ENCODE data around the gene PRKCD.

The PRKCD gene

DNA sequence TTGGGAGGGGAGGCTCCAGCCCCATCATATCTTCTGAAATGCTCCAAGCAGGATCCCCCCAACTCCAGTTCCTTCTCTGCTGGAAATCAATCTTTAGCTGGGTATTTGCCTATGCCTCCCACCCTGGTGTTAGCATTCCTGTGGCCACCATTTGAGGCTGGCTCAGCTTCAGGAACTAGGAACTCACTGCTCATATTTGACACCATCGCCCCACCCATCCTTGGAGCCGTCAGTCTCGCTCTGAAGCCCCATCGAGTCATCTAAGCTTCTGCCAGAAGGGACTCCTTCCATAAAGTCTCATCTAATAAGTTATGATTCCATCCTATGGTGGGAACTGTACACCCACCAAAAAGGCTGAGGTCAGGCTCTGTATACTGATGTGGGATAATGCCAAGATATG is 26.4 kb downstream of the PRKCD start:
- TF ChIP-seq, protein P1, sequence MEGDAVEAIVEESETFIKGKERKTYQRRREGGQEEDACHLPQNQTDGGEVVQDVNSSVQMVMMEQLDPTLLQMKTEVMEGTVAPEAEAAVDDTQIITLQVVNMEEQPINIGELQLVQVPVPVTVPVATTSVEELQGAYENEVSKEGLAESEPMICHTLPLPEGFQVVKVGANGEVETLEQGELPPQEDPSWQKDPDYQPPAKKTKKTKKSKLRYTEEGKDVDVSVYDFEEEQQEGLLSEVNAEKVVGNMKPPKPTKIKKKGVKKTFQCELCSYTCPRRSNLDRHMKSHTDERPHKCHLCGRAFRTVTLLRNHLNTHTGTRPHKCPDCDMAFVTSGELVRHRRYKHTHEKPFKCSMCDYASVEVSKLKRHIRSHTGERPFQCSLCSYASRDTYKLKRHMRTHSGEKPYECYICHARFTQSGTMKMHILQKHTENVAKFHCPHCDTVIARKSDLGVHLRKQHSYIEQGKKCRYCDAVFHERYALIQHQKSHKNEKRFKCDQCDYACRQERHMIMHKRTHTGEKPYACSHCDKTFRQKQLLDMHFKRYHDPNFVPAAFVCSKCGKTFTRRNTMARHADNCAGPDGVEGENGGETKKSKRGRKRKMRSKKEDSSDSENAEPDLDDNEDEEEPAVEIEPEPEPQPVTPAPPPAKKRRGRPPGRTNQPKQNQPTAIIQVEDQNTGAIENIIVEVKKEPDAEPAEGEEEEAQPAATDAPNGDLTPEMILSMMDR (IDR thresholded peaks at IDR 0.05; ENCODE audit: low read depth, low read length) = no peak
- no peak overlapping the region for H3K4me3 ChIP-seq (ENCODE audit: low read depth, low read length)

DNA sequence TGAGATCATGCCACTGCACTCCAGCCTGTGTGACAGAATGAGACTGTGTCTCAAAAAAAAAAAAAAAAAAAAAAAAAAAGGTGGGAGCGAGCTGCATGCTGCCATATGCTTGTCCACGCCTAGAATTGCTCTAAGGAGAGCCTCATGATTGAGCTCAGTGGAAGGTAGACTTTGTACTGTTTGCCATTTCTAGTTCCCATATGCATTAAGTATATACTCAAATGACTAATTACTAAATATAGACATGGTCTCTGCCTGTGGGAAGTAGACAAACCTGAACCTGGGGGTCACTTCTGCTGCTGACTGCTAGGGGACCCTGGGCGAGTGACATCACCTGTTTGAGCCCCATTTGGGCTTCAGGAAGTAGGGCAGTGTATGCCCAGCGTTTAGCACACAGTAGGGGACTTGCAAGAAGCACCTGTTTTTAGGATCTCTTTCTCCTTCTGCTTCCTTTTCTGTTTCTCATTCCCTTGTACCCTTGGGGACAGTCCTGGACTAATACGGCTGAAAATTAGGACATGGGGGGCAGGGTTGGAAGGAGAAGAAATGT is 27.2 kb downstream of the PRKCD start:
- TF ChIP-seq, protein P1 (IDR thresholded peaks at IDR 0.05; ENCODE audit: low read depth, low read length) = no peak

DNA sequence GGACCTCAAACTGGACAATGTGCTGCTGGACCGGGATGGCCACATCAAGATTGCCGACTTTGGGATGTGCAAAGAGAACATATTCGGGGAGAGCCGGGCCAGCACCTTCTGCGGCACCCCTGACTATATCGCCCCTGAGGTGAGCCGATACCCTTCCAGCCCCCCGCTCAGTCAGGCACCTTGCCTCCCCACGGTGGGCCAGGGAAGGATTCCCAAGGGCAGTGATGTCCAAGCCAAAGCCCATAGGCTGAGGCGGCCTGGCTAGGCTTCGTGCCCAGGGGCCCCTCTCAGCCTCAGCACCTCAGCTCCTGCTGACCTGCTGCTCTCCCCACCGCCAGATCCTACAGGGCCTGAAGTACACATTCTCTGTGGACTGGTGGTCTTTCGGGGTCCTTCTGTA is 27.7 kb downstream of the PRKCD start:
- no peak overlapping the region for H3K4me3 ChIP-seq (ENCODE audit: low read depth, low read length)
- TF ChIP-seq, protein P1 (IDR thresholded peaks at IDR 0.05; ENCODE audit: low read depth, low read length) = no peak

More for the DNA sequence above, 27.2 kb downstream of the PRKCD start:
- no peak overlapping the region for H3K4me3 ChIP-seq (ENCODE audit: low read depth, low read length)

DNA sequence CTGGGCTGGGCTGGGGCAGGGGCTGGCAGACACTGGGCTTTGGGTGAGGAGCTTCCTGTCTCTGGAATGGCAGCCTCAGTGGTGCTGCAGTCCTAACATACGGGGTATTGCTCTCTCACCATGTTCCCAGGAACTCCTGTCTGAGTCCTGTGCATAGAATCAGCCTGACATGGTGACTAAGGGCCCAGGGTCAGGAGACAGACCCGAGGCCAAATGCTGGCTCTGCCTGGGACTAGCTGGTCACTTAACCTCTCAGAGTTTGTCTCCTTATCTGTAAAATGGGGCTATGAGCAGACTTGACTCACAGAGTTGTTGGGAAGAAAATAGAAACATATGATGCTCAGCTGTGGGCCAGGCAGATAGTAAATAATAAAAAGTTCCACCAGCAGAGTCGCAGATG is 28.3 kb downstream of the PRKCD start:
- TF ChIP-seq, protein P1 (IDR thresholded peaks at IDR 0.05; ENCODE audit: low read depth, low read length) = no peak
- no peak overlapping the region for H3K4me3 ChIP-seq (ENCODE audit: low read depth, low read length)

DNA sequence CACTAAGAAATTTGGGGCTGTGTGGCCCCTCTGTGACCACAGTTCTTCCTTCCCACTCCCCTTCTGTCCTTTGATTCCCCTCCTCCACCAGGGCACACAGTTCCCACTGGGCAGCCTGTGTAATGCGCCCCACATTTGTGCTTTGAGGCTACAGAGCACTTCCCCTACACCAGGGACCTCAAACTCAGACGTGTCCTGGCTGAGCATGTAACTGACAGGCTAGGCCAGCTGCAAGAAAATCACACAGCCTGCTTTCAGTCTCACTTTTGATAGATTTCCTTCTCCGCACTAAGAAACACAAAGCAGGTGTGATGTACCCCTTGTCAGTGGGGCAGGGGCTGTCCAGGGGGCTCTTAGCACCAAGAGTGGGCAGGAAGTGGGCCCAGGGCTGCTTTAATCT is 29.6 kb downstream of the PRKCD start:
- H3K4me3 ChIP-seq (ENCODE audit: low read depth, low read length) = no peak overlapping the region
- TF ChIP-seq, protein P1 (IDR thresholded peaks at IDR 0.05; ENCODE audit: low read depth, low read length) = no peak

DNA sequence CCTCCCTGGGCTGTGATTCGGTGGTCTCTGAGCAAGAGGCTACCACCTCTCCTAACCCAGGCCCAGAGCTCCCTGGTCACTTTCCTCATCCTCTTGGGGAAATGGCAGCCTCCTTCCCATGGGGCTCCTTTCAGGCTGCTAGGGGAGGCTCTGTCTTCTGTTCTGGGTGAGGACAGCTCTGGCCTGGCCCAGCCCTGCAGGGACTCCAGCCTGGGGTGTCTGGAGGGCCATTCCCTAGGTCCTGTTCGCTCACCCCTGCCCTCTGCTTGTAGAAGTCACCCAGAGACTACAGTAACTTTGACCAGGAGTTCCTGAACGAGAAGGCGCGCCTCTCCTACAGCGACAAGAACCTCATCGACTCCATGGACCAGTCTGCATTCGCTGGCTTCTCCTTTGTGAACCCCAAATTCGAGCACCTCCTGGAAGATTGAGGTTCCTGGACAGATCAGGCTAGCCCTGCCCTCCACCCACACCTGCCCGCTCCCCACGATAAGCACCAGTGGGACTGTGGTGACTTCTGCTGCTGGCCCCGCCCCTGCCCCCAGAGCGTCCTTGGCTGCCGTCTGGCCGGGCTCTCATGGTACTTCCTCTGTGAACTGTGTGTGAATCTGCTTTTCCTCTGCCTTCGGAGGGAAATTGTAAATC is 30.9 kb downstream of the PRKCD start:
- TF ChIP-seq, protein P1 (IDR thresholded peaks at IDR 0.05; ENCODE audit: low read depth, low read length) = no peak
- no peak overlapping the region for H3K4me3 ChIP-seq (ENCODE audit: low read depth, low read length)

DNA sequence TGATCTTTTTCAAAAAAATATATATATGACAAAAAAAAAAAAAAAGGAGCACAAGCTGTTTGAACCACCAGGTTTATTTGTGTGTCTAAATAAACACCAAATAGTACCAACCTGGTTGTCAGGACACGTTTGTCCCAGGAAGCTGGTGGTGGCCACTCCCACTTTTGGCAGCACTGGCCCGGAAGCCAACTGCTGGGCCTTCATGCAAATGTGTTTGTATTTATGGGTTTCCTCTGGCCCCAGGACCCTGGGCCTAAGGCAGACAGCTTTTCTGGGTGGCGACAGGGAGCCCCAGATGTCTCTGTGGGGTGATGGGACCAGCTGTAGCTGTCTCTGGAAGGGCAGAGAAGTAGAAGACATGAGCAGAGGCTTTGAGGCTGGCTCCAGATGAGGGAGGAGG is 31.6 kb downstream of the PRKCD start:
- no peak overlapping the region for H3K4me3 ChIP-seq (ENCODE audit: low read depth, low read length)

More for the DNA sequence above, 31.6 kb downstream of the PRKCD start:
- TF ChIP-seq, protein P1 (IDR thresholded peaks at IDR 0.05; ENCODE audit: low read depth, low read length) = no peak

Data from WI38 (cell line).